Stimulated activated CD4-positive, alpha-beta T cell treated with anti-CD3 and anti-CD28 coated beads, Interleukin-1b, Interleukin-23, amount 100 ng/mL, for 1 hour (primary cell): ENCODE data around the gene ATP2A3.

ENCODE experiments used
- DNase-seq, 2 donors: peaks; one replicate each; pipeline ENCODE4 v3.0.0-alpha.2; 2020; ENCODE audit warnings: low read depth in 2 of 2

The ATP2A3 gene

DNA sequence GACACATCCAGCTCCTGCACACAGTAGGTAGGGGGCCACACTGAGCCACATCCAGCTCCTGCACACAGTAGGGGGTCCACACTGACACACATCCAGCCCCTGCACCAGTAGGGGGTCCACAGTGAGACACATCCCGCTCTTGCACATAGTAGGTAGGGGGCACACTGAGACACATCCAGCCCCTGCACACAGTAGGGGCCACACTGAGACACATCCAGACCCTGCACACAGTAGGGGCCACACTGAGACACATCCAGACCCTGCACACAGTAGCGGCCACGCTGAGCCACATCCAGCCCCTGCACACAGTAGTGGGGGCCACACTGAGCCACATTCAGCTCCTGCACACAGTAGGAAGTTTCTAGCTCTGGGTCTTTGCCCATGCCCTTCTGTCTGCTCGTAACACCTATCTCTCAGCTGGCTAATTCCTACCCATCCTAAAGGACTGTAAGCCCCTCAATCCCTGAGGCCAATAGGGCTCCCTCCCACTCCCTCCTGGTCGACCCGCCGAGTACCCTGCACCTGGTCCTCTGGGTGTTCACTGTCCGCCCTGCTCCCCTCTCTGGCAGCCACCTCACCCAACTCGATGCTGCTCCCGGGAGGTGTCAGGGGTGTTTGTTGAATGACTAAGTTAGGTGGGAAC is 9.4 kb upstream of the ATP2A3 start:
- no peak for DNase-seq

DNA sequence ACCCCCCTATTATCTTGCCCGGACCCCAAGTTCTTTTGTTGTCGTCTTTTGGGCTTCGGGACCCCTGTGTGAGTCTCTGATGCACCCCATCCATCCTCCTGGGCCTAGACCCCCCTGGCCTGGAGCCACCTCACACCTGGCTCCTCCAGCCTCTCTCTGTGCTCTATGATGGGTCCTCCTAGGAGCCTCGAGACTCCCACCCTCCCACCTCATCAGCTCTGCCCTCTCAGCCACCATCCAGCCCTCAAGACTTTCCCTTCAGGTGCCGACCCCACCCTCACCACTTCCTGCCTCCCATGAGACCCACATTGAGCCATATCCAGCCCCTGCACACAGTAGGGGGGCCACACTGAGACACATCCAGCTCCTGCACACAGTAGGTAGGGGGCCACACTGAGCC is 8.7 kb upstream of the ATP2A3 start:
- no peak for DNase-seq

DNA sequence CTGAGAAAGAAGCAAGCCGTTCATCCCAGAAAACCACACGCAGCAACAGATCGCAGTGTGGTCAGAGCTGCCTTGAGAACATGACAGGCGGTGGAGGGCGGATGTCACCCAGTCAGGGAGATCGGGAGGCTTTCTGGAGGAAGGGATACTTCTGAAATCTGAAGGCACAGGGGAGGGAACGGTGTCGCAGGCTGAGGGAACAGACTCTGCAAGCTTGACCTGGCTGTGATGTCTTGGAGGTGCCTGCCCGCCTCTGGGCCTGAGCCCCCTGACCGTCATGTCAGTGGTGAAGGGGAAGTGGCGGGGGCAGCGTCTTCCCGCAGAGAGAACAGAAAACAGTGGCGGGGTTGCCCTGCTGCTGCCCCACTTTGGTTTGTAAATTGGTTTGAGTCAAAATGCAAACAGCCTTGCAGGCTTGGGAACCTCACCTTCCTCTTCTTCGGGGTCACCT is 8.1 kb upstream of the ATP2A3 start:
- no peak for DNase-seq

DNA sequence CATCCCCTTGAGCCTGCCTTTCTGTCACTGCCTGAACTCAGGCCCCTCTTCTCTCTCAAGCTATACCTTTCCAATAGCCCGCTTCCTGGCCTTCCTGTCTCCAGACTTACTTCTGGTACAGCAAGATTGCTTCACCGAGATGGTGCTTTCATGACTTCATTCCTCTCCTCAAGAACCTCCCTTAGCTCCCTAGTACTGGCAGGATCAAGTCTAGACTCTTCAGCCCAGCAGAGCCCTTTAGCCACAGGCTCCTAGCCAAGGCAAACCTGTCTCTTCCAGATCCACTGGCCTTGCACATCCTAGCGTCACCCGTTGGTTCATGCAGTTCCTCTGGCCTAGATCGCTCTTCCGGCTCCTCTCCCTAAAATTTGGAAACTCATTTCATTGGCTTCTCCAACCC is 6.4 kb upstream of the ATP2A3 start:
- DNase-seq = no peak

DNA sequence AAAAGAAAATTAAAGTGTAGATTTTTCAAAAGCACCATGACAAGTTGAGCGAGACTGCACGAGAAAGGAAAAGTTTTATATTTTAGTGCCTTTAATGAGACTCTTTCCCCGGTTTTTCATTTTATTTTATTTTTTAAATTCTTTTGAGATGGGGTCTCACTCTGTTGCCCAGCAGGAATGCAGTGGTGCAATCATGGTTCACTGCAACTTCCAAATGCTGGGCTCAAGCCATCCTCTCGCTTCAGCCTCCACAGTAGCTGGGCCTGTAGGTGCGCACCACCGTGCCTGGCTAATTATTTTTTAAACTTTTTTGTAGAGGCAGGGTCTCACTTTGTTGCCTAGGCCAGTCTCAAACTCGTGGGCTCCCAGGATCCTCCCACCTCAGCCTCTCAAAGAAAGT is 5.7 kb upstream of the ATP2A3 start:
- DNase-seq = no peak

DNA sequence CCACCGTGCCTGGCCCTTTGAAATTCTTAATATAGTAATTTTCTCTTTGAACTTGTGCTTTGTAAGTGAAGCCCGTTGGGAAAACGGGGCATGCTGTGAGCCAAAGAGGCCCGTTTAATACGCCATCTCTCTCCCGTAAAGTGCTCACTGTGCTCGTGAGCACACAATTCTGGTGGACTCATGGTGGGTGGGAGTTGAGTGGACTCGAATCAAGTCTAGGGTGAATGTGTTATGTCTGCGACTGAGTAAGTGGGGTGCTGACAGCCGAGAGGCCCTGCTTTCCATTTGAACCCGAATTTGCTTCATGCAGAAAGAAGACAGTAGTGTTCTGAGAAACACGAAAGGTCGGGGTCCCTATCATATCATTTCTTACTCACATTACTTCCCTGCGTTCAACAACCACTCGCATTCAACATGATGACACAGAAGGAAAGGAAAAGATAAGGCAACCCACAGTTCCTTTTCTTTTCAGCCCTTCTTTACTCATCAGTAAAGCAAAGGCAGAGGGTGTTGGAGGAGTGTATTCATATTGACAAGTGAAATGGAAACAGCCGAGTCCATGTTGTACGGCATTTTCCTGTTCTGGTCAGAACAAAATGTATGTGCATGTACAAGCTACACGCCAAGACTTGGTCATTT is 4.8 kb upstream of the ATP2A3 start:
- DNase-seq = no peak

DNA sequence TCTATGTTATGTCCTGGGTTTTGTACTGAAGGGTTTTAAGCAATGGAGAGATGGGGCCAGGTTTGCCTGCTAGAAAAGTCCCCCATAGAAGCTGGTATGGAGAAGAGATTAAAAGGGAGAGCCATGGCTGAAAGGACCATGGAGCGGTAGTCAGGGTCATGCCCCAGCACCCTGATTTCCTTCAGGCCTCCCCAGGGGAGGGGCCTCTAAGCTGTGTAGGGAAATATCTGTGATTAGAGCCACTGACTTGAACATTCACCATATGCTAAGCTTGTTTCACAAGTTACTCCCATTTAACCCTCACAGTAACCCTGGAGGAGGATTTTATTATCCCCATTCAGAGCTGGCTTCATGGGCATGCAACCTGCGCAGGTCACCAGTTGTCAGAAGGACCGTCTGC is 3.8 kb upstream of the ATP2A3 start:
- no peak for DNase-seq

DNA sequence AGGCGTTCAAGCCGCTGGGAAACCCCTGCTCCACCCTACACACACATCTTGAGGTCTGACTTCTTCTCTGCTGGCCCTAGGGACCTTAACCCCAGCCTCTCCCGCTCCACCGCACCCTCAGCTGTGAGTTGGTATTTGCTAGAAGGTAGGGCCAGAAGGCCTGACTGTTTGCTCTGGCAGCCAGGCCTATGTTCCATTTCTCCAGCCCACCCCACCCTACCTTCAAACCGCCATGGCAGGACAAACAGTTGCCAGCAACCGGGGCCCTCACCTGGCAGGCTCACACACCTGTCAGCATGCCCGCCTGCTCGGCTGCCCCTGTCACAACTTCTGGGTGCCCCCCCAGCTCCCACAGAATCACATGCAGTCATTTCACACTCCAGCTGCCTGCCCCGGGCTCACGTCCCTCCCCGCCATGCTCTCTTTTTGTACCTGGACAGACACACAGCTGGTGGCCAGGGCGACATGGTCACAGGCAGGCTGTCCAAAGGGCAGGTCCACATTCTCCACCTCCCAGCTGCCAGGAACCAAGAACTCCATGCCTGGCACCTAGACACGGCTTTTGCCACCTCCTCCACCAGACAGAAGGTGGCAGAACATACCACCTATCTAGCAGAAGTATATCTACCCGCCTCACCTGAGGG is 2.6 kb upstream of the ATP2A3 start:
- DNase-seq = no peak

DNA sequence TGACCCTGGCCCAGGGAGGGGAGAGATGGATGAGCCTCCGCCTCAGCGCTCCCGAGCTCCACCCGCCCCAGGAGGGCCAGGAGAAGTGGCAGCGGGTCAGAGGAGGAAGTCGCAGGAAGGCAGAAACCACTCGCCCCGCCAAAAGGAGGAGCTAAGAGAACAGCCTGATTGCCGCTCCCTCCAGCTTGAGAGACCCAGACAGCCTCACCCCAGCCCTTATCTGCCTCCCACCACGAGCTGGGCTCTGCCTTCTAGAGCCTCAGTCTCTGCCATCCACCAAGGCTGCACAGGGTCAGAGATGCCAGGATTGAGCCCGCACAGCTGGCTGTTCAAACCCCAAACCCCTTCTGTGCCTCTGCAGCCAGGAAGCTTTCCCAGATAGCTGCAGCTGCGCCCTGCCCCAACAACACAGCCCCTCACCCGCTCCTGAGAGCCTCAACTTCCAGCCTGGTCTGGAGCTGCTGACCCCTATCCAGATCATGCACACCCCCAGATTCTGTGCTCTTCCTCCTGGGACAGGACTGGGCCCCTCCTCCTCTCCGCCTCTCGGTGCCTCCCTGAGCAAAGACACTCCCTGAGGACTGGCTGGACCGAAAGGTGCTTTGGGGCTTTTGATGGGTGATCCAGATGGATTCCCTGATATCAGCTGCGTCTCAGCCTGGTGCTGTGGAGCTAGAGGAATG is 1.0 kb upstream of the ATP2A3 start:
- no peak for DNase-seq

DNA sequence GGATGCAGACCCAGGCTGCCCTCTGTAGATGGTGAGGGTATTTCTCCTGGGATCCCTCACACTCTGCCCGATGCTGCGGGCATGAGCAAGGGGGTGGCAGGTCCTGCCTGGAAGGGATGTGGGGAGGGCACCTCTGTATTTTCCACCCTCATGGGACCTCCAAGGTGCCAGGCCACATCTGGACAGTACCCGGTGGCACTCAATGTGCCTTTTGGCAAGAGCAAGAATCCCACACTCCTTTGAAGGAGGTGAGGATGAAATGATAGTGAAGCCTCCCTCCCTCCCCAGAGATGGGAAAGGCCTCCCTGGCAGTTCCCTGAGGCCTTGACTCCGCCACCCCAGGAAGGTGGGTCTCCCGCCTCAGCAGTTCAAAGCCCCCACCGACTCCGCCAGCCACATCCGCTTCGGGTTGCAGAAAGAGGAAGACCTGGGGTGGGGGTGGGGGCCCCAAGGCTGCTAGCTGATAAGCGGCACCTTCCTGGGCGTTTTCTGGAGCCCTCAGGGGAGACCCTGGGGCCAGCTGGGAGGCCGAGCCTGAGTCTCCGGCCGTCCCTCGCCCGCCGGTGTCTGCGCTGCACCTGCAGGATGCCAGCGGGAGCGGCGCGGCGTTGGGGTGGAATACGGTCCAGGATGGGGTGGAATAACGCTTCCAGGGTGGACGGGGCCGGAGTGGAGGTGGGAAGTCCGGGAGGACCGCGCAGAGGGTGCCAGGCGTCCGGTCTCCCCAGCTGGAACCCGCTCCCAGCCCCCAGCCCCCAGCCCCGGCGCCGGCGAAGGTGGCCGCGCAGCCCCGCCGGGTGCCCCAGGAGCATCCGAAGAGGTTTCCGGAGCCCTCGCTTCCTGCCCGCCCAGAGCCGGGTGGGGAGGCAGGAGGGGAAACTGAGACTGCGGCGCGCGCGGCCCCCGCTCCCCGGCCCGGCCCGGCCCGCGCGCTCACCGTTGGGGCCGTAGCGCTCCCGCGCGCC is 718 bp downstream of the ATP2A3 start:
- no peak for DNase-seq

DNA sequence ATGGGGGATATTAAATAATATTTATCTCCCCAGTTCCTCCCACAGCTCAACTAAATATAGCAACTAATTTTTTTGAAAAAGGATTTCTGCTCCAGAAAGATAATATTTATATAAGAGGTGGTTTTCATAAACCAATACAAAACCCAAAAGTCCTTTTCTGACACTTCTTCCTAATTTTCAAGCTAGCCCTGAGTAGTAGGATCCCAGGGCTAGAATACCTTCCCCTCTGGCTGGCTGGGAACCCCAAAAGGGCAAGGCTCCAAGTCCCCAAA is 1.3 kb downstream of the ATP2A3 start:
- DNase-seq = no peak

DNA sequence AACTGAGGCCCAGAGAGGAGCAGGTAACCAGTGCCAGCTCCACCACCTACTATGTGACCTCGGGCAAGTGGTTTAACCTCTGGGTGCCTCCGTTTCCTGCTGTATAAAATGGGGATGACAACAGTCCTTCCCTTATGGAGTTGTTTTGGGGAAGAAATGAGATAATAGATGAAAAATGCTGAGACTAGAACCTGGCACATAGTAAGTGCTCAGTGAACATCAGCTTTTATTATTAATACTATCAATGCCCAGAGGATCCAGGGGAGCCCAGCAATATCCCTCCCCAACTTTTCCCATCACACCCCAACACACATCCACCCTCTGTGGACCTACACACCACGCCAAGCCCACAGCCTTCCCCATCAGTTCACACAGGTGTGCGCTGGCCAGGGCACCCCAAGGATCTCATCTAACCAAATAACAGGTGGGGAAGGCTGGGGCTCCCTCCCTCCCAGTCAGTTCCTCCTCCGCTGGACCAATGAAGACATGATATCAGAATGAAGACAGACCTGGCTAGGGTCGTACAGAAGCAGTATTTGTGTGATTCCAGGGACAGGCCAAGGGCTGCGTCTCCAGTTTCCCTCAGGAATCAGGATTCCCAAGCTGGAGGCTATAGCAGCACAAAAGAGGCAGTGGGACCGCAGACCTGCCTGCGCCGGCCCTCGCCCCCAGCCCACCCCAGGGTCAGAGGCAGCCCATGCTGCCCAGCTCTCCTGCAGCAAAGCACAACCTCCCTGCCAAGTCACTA is 1.8 kb downstream of the ATP2A3 start:
- no peak for DNase-seq

DNA sequence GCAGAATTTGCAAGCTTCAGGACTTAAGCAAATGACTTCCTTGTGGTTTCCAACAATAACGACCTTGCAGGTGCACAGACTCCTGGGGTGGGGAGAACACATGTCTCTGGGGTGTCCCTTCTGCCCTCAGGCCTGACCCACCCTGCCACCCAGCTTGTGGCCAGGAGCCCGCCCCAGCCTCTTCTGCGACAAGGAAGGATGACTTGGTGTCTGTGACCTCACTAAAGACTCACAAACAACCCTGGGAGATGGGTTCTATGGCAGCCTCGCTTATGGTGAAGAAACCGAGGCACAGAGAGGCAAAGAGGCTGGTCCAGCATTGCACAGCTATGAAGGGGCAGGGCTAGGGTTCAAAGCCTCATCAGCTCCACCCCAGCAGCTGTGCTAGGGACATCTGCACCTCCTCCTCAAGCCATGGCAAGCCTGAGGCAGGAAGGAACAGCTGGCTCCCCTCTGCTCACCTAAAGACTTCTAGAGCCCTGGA is 2.6 kb downstream of the ATP2A3 start:
- DNase-seq = no peak

DNA sequence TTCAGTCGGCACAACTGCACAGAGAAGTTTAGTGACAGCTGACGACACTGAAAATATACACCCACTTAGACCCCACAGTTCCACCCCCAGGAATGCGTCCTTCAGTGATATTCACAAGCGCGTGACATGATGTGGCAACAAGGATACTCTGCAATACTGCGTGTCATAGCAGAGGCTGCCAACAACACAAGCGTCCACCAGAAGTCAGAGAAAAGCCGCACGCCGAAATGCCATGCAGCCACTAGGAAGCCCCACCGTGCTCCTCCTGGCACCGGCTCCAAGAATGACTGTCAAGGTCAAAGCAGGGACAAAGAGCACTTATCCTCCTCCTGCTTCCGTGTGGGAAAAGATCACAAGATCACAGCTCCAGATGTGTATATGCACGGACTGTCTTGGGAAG is 3.5 kb downstream of the ATP2A3 start:
- DNase-seq = no peak

DNA sequence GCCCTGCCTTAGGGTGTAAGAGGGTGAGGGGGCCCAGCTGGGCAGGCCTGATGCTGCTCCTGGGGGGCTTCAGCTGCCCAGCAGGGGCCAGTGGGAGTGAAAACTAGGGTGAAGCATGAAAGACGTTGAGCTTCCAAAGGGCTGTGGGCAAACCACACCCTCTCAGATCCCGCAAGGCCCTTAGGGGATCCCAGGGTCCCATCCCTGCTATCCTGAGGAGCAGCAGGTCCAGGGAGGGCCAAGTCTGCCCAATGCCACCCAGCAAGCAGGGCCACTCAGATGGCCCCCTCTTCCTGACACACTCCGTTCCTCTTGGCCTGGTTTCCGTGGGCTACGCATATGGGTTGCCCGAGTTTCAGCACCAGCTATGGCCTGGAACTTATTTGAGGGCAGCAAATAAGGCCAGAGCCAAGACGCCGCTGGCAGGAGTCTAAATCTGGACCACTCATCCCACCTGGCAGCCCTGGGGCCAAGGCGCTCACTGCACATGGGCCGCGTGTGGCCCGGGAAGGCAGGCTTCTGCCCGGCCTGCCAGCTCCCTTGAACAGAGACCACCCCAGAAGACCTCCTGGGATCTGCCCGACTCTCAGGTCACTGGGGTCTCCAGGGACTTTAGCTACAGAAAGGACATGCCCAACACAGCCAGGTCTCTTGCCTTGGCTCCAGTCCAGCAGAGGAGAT is 4.2 kb downstream of the ATP2A3 start:
- no peak for DNase-seq

DNA sequence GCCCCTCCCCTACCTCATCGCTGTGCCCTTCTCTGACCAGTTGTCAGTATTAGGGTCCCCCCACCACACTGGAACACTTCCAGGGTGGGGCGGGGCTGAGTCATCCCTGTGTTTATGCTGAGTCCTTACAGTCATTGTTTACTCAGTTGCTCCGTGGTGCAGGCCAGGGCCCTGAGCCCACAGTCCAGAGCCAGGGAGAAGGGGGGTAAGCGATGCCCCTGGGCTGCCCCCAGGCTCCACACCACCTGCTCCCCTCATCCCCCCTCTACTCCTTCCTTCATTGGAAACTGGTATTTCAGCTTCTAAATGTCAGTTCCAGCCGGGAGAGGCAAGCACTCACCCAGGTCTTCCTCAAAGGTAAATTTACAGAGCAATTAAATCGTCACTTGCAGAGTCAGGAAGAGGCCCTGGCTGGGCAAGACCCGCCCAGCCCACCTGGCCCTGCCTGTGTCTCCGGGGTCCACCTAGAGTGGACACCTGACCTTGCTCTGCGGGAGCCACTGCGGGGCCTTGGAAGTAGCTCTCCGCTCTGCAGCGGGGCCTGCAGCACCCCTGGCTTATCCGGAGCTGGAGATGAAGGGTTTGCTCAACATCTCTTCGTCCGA is 4.8 kb downstream of the ATP2A3 start:
- no peak for DNase-seq

DNA sequence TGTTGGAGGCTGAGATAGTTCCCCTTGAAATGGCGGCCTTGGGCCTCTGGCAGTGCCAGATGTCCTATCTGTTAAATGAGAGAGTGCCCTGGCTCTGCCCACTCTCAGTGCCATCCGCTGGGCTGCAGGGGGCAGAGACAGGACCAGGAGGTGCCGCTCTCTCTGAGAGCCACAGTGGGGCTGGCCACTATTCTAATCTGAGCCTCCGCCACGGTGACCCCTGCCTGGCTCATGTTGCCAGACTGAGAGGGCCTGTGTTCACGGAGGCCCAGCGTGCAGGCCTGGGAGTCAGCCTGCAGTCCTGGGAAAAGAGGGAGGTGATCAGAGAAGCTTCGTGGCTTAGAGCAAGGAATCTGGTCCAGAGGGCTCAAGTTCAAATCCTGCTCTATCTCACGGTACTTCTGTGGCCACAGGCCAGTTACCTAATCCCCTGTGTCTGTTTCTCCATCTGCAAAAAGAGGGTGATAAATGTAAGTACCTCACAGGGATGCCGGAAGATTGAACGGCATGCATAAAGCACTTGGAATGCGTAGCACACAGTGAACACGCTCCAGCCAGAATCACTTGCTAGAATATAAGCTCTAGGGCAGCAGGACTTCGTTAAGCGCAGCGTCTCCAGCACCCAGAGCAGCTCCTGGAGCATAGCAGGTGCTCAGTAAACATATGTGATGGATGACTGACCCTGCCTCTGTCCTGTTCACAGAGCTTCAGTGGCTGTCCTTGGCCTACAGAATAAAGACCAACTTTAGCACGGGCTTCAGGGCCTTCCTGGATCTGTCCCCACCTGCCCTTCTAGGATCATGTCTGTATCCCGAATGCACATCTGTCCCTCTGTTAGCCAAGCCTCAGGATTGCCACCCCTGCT is 6.3 kb downstream of the ATP2A3 start:
- no peak for DNase-seq

DNA sequence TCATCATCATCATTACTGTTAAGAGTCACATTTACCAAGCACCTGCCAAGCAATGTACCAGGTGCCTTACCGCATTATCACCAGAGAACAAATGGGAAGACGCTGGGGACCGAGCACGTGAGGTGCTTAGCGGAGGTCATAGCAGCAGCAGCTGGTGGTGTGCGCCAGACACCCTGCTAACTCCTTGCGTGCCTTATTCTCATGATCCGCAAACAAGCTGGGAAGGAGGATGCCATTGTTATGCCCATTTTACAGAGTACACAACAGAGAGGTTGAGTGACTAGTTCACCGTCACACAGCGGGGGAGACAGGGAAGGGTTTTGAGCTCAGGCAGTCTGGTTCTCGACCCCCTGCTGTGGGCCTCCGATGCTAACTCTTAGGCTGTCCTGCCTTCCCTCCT is 7.3 kb downstream of the ATP2A3 start:
- no peak for DNase-seq

DNA sequence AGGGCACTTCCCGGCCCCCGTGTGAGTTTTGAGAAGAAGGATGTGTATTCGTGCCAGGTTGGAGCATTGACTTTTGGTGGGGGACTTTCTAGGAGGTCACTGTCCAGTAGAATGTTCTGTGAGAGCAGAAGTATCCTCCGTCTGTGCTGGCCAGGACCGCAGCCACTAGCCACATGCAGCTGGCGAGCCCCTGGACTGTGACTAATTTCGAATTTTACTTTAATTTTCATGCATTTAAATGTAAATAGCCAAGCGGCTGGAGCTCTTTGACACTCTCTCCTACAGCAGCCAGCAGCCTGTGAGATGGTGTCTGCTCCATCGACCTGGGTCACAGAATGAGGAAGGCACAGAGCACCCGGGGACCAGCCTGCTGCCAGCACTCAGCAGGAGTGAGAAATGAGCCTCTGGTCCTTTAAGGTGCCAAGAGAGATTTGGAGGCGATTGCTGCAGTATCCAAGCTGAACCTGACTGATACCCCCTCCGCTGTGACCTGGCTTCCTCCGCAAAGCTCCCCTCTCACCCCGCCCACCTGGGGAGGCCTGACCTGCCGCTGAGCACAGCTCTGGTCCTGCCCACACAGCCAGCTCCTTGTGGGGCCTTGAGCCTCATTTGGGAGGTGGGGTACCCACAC is 7.8 kb downstream of the ATP2A3 start:
- DNase-seq = no peak
